ENCODE results near the gene C1QTNF4. TPM values are rescaled to one million over a fixed set of nuclear protein-coding genes. Genes with fewer than 3 reads are reported as not detected.

The C1QTNF4 gene
- total RNA-seq, 4 donors from 2014 or later: 1.2 to 4.4 TPM; not detected in 2

- Histone ChIP-seq H3K9me3 (no peaks in the 10 kb centered on the region), H3K36me3 (peaks cover 0 to 66% (median 0%) of the 10 kb centered on the region in 3 donors), H3K27me3 (no peaks in the 10 kb centered on the region), H3K27ac (peak within 1 kb of the TSS; percentile 82 to 92 (median 88)), H3K4me1 (peaks cover 0 to 26% (median 2%) of the 10 kb centered on the region in 4 donors), H3K4me3 (peak within 1 kb of the TSS; percentile 86 to 95 (median 90))
- TF ChIP-seq POLR2A (IDR thresholded peaks at IDR 0.05) (peak; percentile 61 to 75), CTCF (IDR thresholded peaks at IDR 0.05) (peak in 1 of 6 experiments; percentile 17)
- DNase-seq: peak; percentile 87 to 94 (median 92)
Observed at GRCh38 chr11:47578524-47579494, 15.4 kb downstream of the C1QTNF4 start, which contains the start of the genes KBTBD4 and NDUFS3. Gene KBTBD4 (minus strand): TSS chr11:47578970. CDS start chr11:47578951, 19 bp downstream. Gene NDUFS3 (plus strand): TSS chr11:47579074. CDS start chr11:47579092, 18 bp downstream.

DNA sequence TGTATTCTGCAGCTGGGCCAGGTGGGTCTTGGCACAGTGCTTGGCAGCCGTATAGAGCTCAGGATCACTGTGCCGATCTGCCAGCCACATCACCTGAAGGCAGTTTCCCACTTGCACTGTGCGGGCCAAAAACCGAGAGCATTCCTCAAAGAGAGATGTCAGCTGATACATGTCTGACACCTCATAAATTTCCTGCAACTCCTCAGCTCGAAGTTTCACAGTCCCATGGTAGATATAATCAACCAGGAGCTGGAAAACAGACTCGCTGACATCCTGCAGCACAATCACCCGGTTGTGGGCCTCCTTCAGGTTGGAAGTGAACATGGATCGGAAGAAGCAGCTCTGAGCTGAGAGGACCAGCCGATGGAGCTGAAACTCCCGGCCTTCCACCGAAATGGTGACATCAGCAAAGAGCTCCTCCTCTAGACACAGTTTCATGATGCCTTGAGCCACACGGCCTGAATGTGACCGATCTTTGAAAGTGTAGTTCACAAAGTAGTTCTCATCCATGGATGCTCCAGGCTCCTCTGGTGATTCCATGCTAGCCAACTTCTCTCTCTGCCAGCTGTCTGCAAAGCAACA is 16.7 kb downstream of the C1QTNF4 start:
- no peak for DNase-seq
- Histone ChIP-seq H3K36me3 (peaks cover 0 to 66% (median 0%) of the 10 kb centered on the region in 3 donors), H3K27me3 (no peaks in the 10 kb centered on the region), H3K4me3 (peak overlapping the region in 1 of 4 donors; percentile 88), H3K27ac (no peak overlapping the region), H3K4me1 (peaks cover 0 to 26% (median 2%) of the 10 kb centered on the region in 4 donors), H3K9me3 (no peaks in the 10 kb centered on the region)
- TF ChIP-seq POLR2A (IDR thresholded peaks at IDR 0.05) (no peak), CTCF (IDR thresholded peaks at IDR 0.05) (no peak)

DNA sequence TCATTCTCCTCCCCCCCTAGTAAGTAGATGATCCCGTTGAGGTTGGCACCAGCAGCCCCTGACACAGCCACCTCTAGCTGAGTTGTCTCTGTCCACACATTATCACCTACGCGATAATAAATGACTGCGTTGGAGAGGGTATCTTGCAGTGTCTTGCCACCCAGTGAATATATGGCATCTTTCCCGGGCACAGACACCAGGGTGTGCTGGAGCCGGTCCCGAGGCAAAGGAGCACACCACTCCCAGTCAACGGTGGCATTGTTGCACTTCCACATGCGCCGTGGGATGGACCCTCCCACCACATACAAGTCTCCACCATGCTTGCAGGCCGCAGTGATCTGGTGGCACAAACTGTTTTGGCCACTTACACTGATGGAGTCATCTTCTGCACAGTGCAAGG is 20.9 kb downstream of the C1QTNF4 start:
- no peak overlapping the region for H3K4me3 ChIP-seq
- H3K27me3 ChIP-seq: no peaks in the 10 kb centered on the region
- H3K36me3 ChIP-seq: peaks cover 0 to 72% (median 0%) of the 10 kb centered on the region in 3 donors
- TF ChIP-seq POLR2A (IDR thresholded peaks at IDR 0.05) (no peak), CTCF (IDR thresholded peaks at IDR 0.05) (no peak)
- H3K27ac ChIP-seq: no peak overlapping the region
- H3K9me3 ChIP-seq: no peaks in the 10 kb centered on the region
- H3K4me1 ChIP-seq: peaks cover 0 to 14% (median 2%) of the 10 kb centered on the region in 4 donors
- no peak for DNase-seq

- peaks cover 0 to 9% (median 0%) of the 10 kb centered on the region in 4 donors for H3K4me1 ChIP-seq
- peaks cover 0 to 74% (median 0%) of the 10 kb centered on the region in 3 donors for H3K36me3 ChIP-seq
- TF ChIP-seq POLR2A (IDR thresholded peaks at IDR 0.05) (no peak), CTCF (IDR thresholded peaks at IDR 0.05) (no peak)
- no peak for DNase-seq
- no peaks in the 10 kb centered on the region for H3K27me3 ChIP-seq
- no peak overlapping the region for H3K27ac ChIP-seq
- H3K4me3 ChIP-seq: no peak overlapping the region
- H3K9me3 ChIP-seq: no peaks in the 10 kb centered on the region
Observed at GRCh38 chr11:47572715-47573255, 21.4 kb downstream of the C1QTNF4 start.

DNA sequence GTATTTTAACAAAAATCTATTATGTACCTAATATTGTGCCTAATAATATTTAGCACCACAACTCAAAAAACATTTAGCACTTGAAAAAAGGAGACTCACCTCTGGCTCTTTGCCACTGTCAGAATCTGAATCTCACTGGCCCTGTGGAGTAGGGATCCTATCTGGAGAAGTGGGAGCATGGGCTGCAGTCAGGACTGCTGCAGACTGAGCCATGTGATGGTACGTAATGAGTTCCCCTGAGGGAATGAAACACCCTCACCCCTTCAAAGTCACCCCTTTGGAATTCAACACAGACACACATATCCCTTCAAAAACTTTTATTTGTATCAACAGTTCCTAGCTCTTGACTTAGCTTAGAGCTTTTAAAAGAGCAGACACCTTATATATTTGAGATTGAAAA is 22.3 kb downstream of the C1QTNF4 start:
- Histone ChIP-seq H3K4me3 (no peak overlapping the region), H3K4me1 (peaks cover 0 to 4% (median 0%) of the 10 kb centered on the region in 4 donors), H3K27me3 (no peaks in the 10 kb centered on the region), H3K36me3 (peaks cover 0 to 70% (median 0%) of the 10 kb centered on the region in 3 donors), H3K27ac (no peak overlapping the region), H3K9me3 (no peaks in the 10 kb centered on the region)
- DNase-seq: no peak
- no peak for TF ChIP-seq CTCF (IDR thresholded peaks at IDR 0.05)

All from Peyer's patch (tissue), 4 donors.